Left cardiac atrium (tissue), 4 donors: Measurements from ENCODE around the gene ENTPD7. TPM values are rescaled to one million over a fixed set of nuclear protein-coding genes. Genes with fewer than 3 reads are reported as not detected.
"Not testable (repeated sequence)": the region's sequence is repeated elsewhere in the genome, so short reads cannot be mapped to it uniquely, and the experiment has no call there.

Experiments
- ATAC-seq, 2 donors: fragments of 200-7000 bp; cut with Tn5 transposase; one replicate each; pipeline ENCODE4 v1.9.1; 2020; ENCODE audit warnings: mild to moderate bottlenecking in 2 of 2, moderate library complexity in 2 of 2
- DNase-seq: peaks from one replicate; pipeline ENCODE4 v3.0.0-alpha.2; 2020
- intact Hi-C, 2 donors: fragments of 100-400 bp; cut with DNase I; formaldehyde crosslinking; loops; one replicate each; pipeline versions ENCODE4 v1.14.1 to v1.15.1; 2022 to 2023
- total RNA-seq, 2 donors: library from RNA; stranded (reverse); fragmentation: NEBNext Ultra II Directional; extraction: Animal tissue kit (Norgen Biotek cat#: 25700); gene quantifications; one replicate each; pipeline ENCODE4 v1.2.1, GENCODE V29; 2021
- donor health status: DM: no; HTN: yes; CAD: no.
- donor health status: DM: no; HTN: yes; CAD: no; lungs with severe emphysema.
- donor health status: DM: yes; HTN: yes; CAD: no.
- donor health status: Dilated cardiomyopathy.

ENTPD7 gene
- total RNA-seq, 2 donors from 2014 or later = 3.0 to 6.2 TPM

DNA sequence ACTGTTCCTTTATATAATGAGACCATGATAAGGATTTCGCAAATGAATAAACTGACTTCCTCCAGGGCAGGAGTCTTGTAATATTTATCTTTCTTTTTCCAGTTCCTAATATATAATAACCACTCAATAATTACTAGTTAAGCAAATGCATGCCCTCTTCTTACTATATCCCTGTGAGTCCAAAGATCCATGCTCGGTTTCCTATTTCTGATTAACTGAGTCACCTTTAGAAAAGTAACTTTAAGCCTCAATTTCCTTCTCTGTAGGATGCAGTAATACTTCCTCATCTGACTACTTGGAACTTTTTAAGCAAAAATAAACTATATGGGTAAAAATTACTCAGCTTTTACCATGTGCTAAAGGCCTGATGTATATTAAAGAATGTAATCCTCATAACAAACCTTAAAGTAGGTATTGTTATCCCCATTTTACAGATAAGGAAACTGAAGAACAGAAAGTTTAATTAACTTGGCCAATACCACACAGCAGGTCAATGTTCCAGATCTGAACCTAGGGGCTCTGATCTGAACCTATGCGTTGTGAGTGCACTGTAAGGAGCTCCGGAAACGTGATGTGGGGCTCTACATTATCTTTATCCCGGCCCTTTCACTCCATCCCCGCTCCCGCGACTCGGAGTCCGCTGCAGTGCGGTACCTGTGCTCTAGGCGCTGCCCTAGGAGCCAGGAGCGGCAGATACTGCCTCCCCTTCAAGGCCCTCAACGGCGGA, 72.2 kb downstream of the ENTPD7 start:
- no peak for DNase-seq
- intact Hi-C loops = no loop called here
- peak; percentile 10 to 48 for ATAC-seq

DNA sequence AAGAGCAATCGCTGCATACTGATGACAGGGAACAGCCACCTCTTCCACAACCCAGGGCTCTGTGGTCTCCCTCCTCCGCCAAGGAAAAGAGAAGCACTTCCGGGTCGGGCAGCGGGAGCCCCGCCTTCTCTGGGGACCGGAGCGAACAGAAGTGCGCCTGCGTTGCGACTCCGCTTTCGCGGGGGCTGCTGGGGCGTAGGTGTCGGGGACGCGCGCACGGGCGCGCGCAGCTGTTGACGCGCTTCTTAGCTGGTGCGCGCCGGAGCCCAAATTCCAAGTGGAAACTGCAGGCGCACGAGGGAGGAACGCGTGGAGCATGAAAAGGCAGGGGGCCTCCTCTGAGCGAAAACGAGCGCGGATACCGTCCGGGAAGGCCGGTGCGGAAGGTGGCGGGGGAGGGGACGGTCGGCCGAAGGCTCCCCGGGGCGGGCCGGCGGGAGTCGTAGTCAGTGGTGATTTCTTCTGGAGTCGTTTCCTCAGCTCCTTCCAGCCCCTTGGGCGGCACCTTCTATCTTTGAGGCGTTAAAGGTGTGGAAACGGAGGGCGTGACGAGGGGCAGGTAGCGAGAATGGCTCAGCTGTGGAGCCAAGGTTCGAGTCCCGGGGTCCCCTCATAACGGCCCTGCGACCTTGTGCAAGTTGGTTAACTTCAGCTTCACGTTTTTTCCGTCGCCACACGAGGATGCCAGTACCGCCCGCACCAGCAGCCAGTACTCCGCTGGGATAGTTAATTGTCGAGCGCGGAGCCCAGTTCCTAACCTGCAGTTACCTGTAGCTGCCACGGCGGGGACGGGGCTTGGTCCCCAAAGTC, 72.9 kb downstream of the ENTPD7 start, which contains the start of the genes COX15 and CUTC:
TSS of gene COX15 (minus strand) at position 95 of the 810 bp plus-strand sequence. CDS start at position 17, 78 bp downstream.
TSS of gene CUTC (plus strand) at position 202 of the 810 bp plus-strand sequence. CDS start at position 317, 115 bp downstream.
- DNase-seq (peak; percentile 98), ATAC-seq (peak; percentile 98)
- intact Hi-C loops = no loop called here

DNA sequence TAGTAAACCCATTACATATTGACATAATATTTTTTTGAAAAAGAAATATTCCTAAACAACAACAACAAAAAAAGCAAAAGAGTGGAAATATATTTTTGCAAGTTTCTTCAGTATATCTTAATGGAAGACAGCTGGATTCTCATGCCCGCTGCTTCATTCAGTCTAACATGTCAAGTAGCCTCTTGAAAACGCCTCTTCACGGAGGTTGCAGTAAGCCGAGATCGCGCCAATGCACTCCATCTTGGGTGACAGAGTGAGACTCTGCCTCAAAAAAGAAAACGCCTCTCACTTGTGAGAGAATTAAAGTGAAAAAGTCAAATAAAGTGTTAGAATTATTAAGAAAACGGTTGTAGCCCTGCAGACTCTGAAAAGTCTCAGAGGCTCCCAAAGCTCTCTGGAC, 74.1 kb downstream of the ENTPD7 start:
- ATAC-seq (no peak), DNase-seq (no peak)
- intact Hi-C loops = no loop called here

- DNase-seq, ATAC-seq, intact Hi-C loops: not testable (repeated sequence)
These were observed 74.8 kb downstream of the ENTPD7 start for GRCh38 chr10:99734111-99734510.

DNA sequence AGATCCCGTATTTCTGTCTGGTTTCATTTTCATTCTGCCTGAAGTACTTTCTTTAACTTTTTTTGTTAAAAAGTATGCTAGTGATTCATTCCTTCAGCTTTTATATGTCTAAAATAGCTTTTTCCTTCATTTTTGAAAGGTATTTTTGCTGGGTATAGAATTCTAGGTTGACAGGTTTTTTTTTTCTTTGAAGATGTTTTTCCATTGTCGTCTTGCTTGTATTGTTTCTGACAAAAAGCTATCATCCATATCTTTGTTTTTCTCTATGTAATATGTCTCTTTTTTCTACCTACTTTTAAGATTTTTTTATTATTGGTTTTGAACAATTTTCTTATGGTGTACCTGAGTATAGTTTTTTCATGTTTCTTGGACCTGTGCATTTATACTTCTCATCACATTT, 81.0 kb downstream of the ENTPD7 start:
- intact Hi-C loops = no loop called here
- DNase-seq = no peak

DNA sequence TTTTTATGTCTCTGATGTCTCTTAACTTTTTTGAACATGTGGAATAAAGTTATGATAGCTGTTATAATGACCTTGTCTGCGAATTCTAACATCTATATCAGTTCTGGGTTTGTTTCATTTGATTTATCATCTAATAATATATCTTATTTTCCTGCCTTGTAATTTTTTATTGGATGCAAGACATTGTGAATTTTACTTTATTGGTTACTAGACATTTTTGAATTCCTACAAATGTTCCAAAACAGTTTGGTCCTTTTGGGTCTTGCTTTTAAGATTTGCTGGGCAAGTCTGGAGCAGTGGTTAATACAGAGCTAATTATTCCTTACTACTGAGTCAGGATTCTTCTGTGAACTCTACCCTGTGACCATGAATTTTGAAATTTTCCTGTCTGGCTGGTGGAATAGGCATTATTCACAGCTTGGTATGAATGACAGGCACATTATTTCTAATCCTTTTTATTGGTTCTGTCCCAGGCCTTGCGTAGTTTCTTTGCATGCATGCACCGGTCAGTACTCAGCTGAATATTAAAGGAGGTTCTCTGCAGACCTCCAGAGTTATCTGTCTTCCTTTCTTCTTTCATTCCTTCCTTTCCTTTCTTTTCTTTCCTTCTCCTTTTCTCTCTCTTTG, 81.7 kb downstream of the ENTPD7 start:
- intact Hi-C loops = no loop called here
- DNase-seq (no peak), ATAC-seq (no peak)

More for the DNA sequence above, 81.0 kb downstream of the ENTPD7 start:
- ATAC-seq = no peak

DNA sequence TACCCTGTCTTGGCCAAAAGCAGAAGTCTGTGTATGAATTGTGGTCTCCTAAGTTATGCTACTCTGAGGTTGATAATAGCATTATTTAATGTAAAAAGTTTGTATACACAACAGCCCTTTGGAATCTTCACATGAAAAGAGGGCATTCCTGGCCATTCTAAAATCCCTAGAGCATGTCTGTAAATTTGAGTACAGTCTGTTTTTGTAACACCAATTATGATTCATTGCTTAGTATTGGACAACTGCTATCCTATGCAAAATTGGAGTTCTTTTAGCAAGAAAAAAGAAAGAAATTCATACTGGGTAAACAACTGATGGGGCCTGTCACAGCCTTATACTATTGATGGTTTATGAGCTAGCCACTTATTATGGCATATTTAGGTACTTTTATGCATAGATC, 82.9 kb downstream of the ENTPD7 start:
- intact Hi-C loops = no loop called here
- no peak for ATAC-seq
- DNase-seq = no peak

- DNase-seq = no peak
- intact Hi-C loops = no loop called here
- no peak for ATAC-seq
These were observed 83.4 kb downstream of the ENTPD7 start for GRCh38 chr10:99742701-99743100.

GRCh38 chr10:99743841-99744240, 84.5 kb downstream of the ENTPD7 start:
- no peak for DNase-seq
- intact Hi-C loops = no loop called here
- ATAC-seq = peak in 1 of 2 donors; percentile 26

- intact Hi-C loops, ATAC-seq, DNase-seq: not testable (repeated sequence)
These were observed 86.9 kb downstream of the ENTPD7 start for GRCh38 chr10:99746166-99746565.

- ATAC-seq = no peak
These were observed 89.6 kb downstream of the ENTPD7 start for GRCh38 chr10:99748823-99749451.

GRCh38 chr10:99750641-99751040, 91.3 kb downstream of the ENTPD7 start:
- intact Hi-C loops = no loop called here
- DNase-seq (no peak), ATAC-seq (no peak)

More at GRCh38 chr10:99748823-99749451, 89.6 kb downstream of the ENTPD7 start:
- intact Hi-C loops = no loop called here
- no peak for DNase-seq

- DNase-seq (no peak), ATAC-seq (no peak)
- intact Hi-C loops = no loop called here
These were observed 95.4 kb downstream of the ENTPD7 start for GRCh38 chr10:99754670-99755069.

Other genes starting within 250 kb of the ENTPD7 start
- gene GOT1, start 228.9 kb upstream of the ENTPD7 start, total RNA-seq = 100 to 1,000 TPM; 404 to 437 TPM
- gene NKX2-3, start 126.6 kb upstream of the ENTPD7 start, total RNA-seq = not detected
- 10 to 100 TPM; 38.2 to 46.4 TPM for gene SLC25A28, start 39.1 kb upstream of the ENTPD7 start, total RNA-seq
- 10 to 100 TPM; 22.7 to 23.3 TPM for gene COX15, start 72.6 kb downstream of the ENTPD7 start, total RNA-seq
- gene CUTC, start 72.7 kb downstream of the ENTPD7 start, total RNA-seq = 10 to 100 TPM; 18.9 to 23.4 TPM
- under 1 TPM; 0.53 to 0.94 TPM for gene ABCC2, start 123.1 kb downstream of the ENTPD7 start, total RNA-seq